Mononuclear cell (primary cell): ENCODE data around the gene PLA2G15. TPM values are rescaled to one million over a fixed set of nuclear protein-coding genes. Genes with fewer than 3 reads are reported as not detected.

Experiments used
- H3K27me3 ChIP-seq: 2 replicates; pipeline ENCODE4 v1.6.0; 2011; ENCODE audit warnings: low read length, control low read depth; ENCODE audit not compliant: insufficient read depth
- H3K4me1 ChIP-seq: 2 replicates; pipeline ENCODE4 v1.5.1; 2011; ENCODE audit warnings: mild to moderate bottlenecking, low read length, control low read depth; ENCODE audit not compliant: insufficient read depth
- H3K4me3 ChIP-seq: 2 replicates; pipeline ENCODE4 v1.5.1; 2011; ENCODE audit warnings: mild to moderate bottlenecking, low read length, moderate library complexity
- H3K9me3 ChIP-seq: 2 replicates; pipeline ENCODE4 v1.5.1; 2011; ENCODE audit warnings: low read depth, mild to moderate bottlenecking, control low read depth, low read length
- total RNA-seq: library from RNA; depleted of rRNA; stranded (reverse); fragments of >200 nt; gene quantifications from one replicate; pipeline ENCODE4 v1.2.3, GENCODE V29; 2012

Gene PLA2G15
- total RNA-seq, 1 donor = 10.1 TPM

DNA sequence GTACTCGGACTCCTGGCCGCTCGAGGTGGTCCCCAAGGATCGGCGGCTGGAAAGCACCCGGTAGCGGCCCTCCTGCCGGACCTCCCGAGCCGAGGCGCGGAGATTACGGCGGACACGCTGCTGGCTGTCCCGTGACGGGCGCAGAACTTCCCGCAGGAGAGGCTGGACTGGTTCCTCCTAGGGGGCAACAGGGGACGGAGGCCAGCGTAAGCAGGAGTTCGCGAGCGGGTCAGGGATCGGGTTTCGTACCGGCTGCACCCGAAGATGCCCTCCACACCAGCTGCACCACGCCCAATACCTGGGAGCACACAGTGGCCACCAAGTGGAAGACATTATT is 65.2 kb downstream of the PLA2G15 start:
- H3K4me1 ChIP-seq = peaks cover 36% of the 10 kb centered on the region
- no peaks in the 10 kb centered on the region for H3K9me3 ChIP-seq
- no peaks in the 10 kb centered on the region for H3K27me3 ChIP-seq
- H3K4me3 ChIP-seq = peak overlapping the region; percentile 94

Other genes starting within 250 kb of the PLA2G15 start
- 17.2 TPM for gene DPEP2, start 245.9 kb upstream of the PLA2G15 start, total RNA-seq
- gene DPEP2NB, start 229.5 kb upstream of the PLA2G15 start, total RNA-seq = not detected
- 29.7 TPM for gene DDX28, start 222.1 kb upstream of the PLA2G15 start, total RNA-seq
- gene DUS2, start 222.1 kb upstream of the PLA2G15 start, total RNA-seq = 11.3 TPM
- gene NFATC3, start 160.0 kb upstream of the PLA2G15 start, total RNA-seq = 153 TPM
- gene ESRP2, start 9.2 kb upstream of the PLA2G15 start, total RNA-seq = 0.10 TPM
- gene SLC7A6, start 19.2 kb downstream of the PLA2G15 start, total RNA-seq = 76.8 TPM
- 32.3 TPM for gene SLC7A6OS, start 65.6 kb downstream of the PLA2G15 start, total RNA-seq
- 33.1 TPM for gene PRMT7, start 65.6 kb downstream of the PLA2G15 start, total RNA-seq
- 2.6 TPM for gene SMPD3, start 203.1 kb downstream of the PLA2G15 start, total RNA-seq